Tibial artery (tissue), 4 donors: ENCODE results near the gene ADAMTS18.

Experiments
- DNase-seq, 2 donors: peaks; one replicate each; pipeline ENCODE4 v3.0.0-alpha.2; 2019
- H3K27ac ChIP-seq, 2 donors: fragments of 200-600 bp; sonication (generic) in 1 of 2; 1 replicate in 1 of 2; 2 replicates in 1 of 2; pipeline ENCODE4 v1.5.1; 2018 to 2019; ENCODE audit warnings: mild to moderate bottlenecking in 1 of 2
- H3K27me3 ChIP-seq, 2 donors: fragments of 200-600 bp; sonication (generic) in 1 of 2; one replicate each; pipeline versions ENCODE4 v1.5.1 to v1.6.0; 2016 to 2019
- H3K36me3 ChIP-seq, 3 donors: fragments of 200-600 bp; sonication (generic) in 2 of 3; one replicate each; pipeline ENCODE4 v1.5.1; 2016 to 2019; ENCODE audit warnings: mild to moderate bottlenecking in 2 of 3
- H3K4me1 ChIP-seq, 4 donors: fragments of 200-600 bp; sonication (generic) in 2 of 4; 1 replicate in 3 of 4; 2 replicates in 1 of 4; pipeline ENCODE4 v1.5.1; 2016 to 2019
- H3K4me3 ChIP-seq, 2 donors: fragments of 200-600 bp; sonication (generic) in 1 of 2; 1 replicate in 1 of 2; 2 replicates in 1 of 2; pipeline ENCODE4 v1.5.1; 2018 to 2019; ENCODE audit warnings: mild to moderate bottlenecking in 2 of 2
- H3K9me3 ChIP-seq, 3 donors: fragments of 200-600 bp; sonication (generic) in 1 of 3; one replicate each; pipeline ENCODE4 v1.5.1; 2016 to 2019
- CTCF ChIP-seq, 2 experiments: fragments of 200-600 bp in 1 of 2; fragments of 450-650 bp in 1 of 2; IDR thresholded peaks; one replicate each; pipeline ENCODE4 v1.5.1; 2017 to 2019; ENCODE audit warnings: antibody characterized with exemption in 2 of 2, mild to moderate bottlenecking in 1 of 2, moderate library complexity in 1 of 2
- intact Hi-C: fragments of 100-400 bp; cut with DNase I; formaldehyde crosslinking; loops from one replicate; pipeline ENCODE4 v1.15.0; 2023; ENCODE audit warnings: low total_unique reads

Gene ADAMTS18

GRCh38 chr16:77424871-77425604 lies 9.8 kb downstream of the ADAMTS18 start:
- Histone ChIP-seq H3K4me1 (no peaks in the 10 kb centered on the region), H3K4me3 (no peak overlapping the region), H3K9me3 (no peaks in the 10 kb centered on the region), H3K36me3 (no peaks in the 10 kb centered on the region), H3K27me3 (no peaks in the 10 kb centered on the region), H3K27ac (no peak overlapping the region)
- no peak for TF ChIP-seq CTCF (IDR thresholded peaks at IDR 0.05)
- intact Hi-C loops: no loop called here
- no peak for DNase-seq

- H3K27me3 ChIP-seq: no peaks in the 10 kb centered on the region
- no peak for DNase-seq
- TF ChIP-seq CTCF (IDR thresholded peaks at IDR 0.05): no peak
- H3K4me1 ChIP-seq: no peaks in the 10 kb centered on the region
- no peaks in the 10 kb centered on the region for H3K36me3 ChIP-seq
- H3K4me3 ChIP-seq: no peak overlapping the region
- no peak overlapping the region for H3K27ac ChIP-seq
- intact Hi-C loops: no loop called here
- H3K9me3 ChIP-seq: no peaks in the 10 kb centered on the region
Observed at GRCh38 chr16:77422196-77422784, 12.5 kb downstream of the ADAMTS18 start.

- intact Hi-C loops: no loop called here
- no peak for TF ChIP-seq CTCF (IDR thresholded peaks at IDR 0.05)
- H3K36me3 ChIP-seq: no peaks in the 10 kb centered on the region
Observed at GRCh38 chr16:77416939-77417480, 17.8 kb downstream of the ADAMTS18 start.

GRCh38 chr16:77414752-77415231 lies 20.0 kb downstream of the ADAMTS18 start:
- Histone ChIP-seq H3K9me3 (no peaks in the 10 kb centered on the region), H3K27ac (no peak overlapping the region), H3K4me1 (no peaks in the 10 kb centered on the region), H3K36me3 (no peaks in the 10 kb centered on the region), H3K27me3 (no peaks in the 10 kb centered on the region), H3K4me3 (no peak overlapping the region)
- no peak for TF ChIP-seq CTCF (IDR thresholded peaks at IDR 0.05)
- DNase-seq: no peak
- intact Hi-C loops: no loop called here

More at GRCh38 chr16:77416939-77417480, 17.8 kb downstream of the ADAMTS18 start:
- Histone ChIP-seq H3K4me1 (no peaks in the 10 kb centered on the region), H3K4me3 (no peak overlapping the region), H3K27me3 (no peaks in the 10 kb centered on the region), H3K27ac (no peak overlapping the region), H3K9me3 (no peaks in the 10 kb centered on the region)
- DNase-seq: no peak

- no peak overlapping the region for H3K4me3 ChIP-seq
- H3K27ac ChIP-seq: no peak overlapping the region
- H3K27me3 ChIP-seq: no peaks in the 10 kb centered on the region
- H3K4me1 ChIP-seq: no peaks in the 10 kb centered on the region
- H3K9me3 ChIP-seq: peaks cover 0 to 9% (median 6%) of the 10 kb centered on the region in 3 donors
- H3K36me3 ChIP-seq: no peaks in the 10 kb centered on the region
- intact Hi-C loops: no loop called here
- no peak for DNase-seq
- no peak for TF ChIP-seq CTCF (IDR thresholded peaks at IDR 0.05)
Observed at GRCh38 chr16:77410449-77410848, 24.4 kb downstream of the ADAMTS18 start.
